Measurements from ENCODE around the gene FOXA2.

FOXA2 gene

GRCh38 chr20:22583773-22584521 lies 425 bp downstream of the FOXA2 start:
- DNase-seq (ENCODE audit: low spot score) = no peak

- DNase-seq (ENCODE audit: low spot score) = no peak
These were observed 1.2 kb downstream of the FOXA2 start for GRCh38 chr20:22582964-22583772.

- DNase-seq (ENCODE audit: low spot score) = no peak
These were observed 1.9 kb downstream of the FOXA2 start for GRCh38 chr20:22582386-22582963.

- no peak for DNase-seq (ENCODE audit: low spot score)
These were observed 2.7 kb downstream of the FOXA2 start for GRCh38 chr20:22581437-22582385.

- DNase-seq (ENCODE audit: low spot score) = no peak
These were observed 4.4 kb downstream of the FOXA2 start for GRCh38 chr20:22579711-22580697.

GRCh38 chr20:22579119-22579427 lies 5.3 kb downstream of the FOXA2 start:
- DNase-seq (ENCODE audit: low spot score) = no peak

- DNase-seq (ENCODE audit: low spot score) = no peak
These were observed 5.9 kb downstream of the FOXA2 start for GRCh38 chr20:22578221-22579118.

GRCh38 chr20:22577515-22578220 lies 6.7 kb downstream of the FOXA2 start:
- DNase-seq (ENCODE audit: low spot score) = no peak

- no peak for DNase-seq (ENCODE audit: low spot score)
These were observed 7.4 kb downstream of the FOXA2 start for GRCh38 chr20:22576733-22577514.

GRCh38 chr20:22576273-22576672 lies 8.1 kb downstream of the FOXA2 start:
- DNase-seq (ENCODE audit: low spot score) = no peak

GRCh38 chr20:22575737-22576136 lies 8.6 kb downstream of the FOXA2 start:
- DNase-seq (ENCODE audit: low spot score) = no peak

- no peak for DNase-seq (ENCODE audit: low spot score)
These were observed 9.2 kb downstream of the FOXA2 start for GRCh38 chr20:22575087-22575721.

- DNase-seq (ENCODE audit: low spot score) = no peak
These were observed 9.8 kb downstream of the FOXA2 start for GRCh38 chr20:22574545-22575086.

- no peak for DNase-seq (ENCODE audit: low spot score)
These were observed 11.9 kb downstream of the FOXA2 start for GRCh38 chr20:22572491-22572890.

- no peak for DNase-seq (ENCODE audit: low spot score)
These were observed 12.3 kb downstream of the FOXA2 start for GRCh38 chr20:22572023-22572422.

- no peak for DNase-seq (ENCODE audit: low spot score)
These were observed 15.0 kb downstream of the FOXA2 start for GRCh38 chr20:22569353-22569752.

- DNase-seq (ENCODE audit: low spot score) = no peak
These were observed 15.5 kb downstream of the FOXA2 start for GRCh38 chr20:22568872-22569344.

Data from CD4-positive, alpha-beta T cell treated with Interleukin-15 for 4 hours (primary cell).